ENCODE measurements around the gene HIBADH.

DNA sequence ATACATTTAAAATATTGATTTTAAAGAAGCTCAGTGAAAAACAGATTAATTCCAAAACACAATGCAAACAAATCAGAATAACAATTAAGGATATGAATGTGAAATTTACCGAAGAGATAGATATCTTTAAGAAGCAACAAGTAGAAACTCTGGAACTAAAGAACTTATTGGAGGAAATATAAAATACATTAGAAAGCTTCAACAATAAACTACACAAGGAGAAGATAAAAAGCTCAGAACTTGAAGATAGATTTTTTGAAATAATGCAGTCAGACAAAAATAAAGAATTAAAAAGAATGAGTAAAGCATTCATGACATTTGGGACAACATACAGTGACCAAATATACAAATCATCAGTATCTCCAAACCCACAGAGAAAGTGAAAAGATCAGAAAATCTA, 43.2 kb downstream of the HIBADH start:
- TF ChIP-seq EP300 (IDR thresholded peaks at IDR 0.05) (no peak), POLR2A (IDR thresholded peaks at IDR 0.05) (no peak), POLR2AphosphoS5 (IDR thresholded peaks at IDR 0.05) (no peak)
- TF ChIP-seq, protein P1, sequence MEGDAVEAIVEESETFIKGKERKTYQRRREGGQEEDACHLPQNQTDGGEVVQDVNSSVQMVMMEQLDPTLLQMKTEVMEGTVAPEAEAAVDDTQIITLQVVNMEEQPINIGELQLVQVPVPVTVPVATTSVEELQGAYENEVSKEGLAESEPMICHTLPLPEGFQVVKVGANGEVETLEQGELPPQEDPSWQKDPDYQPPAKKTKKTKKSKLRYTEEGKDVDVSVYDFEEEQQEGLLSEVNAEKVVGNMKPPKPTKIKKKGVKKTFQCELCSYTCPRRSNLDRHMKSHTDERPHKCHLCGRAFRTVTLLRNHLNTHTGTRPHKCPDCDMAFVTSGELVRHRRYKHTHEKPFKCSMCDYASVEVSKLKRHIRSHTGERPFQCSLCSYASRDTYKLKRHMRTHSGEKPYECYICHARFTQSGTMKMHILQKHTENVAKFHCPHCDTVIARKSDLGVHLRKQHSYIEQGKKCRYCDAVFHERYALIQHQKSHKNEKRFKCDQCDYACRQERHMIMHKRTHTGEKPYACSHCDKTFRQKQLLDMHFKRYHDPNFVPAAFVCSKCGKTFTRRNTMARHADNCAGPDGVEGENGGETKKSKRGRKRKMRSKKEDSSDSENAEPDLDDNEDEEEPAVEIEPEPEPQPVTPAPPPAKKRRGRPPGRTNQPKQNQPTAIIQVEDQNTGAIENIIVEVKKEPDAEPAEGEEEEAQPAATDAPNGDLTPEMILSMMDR (IDR thresholded peaks at IDR 0.05), result no peak
